ENCODE results near the gene IL2RA.

DNA sequence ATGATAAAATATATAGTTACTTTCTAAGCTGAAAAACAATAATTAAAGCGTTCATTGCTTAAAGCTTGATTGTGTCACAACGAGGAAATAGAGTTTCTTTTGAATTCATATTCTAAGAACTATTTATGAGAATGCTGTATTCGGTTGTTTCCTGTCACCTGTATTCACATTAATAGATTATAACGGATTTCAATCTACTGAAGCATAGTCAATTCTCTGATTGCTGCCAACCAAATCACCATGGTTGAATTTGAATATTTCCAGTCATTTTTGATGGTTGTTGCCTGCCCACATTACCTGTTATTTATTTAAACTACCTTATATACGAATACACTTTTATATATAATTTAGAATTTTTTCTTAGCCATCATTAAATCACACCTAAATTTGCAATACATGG lies 22.0 kb downstream of the IL2RA start:
- no peak for TF ChIP-seq POLR2A (IDR thresholded peaks at IDR 0.05)
- no peak for TF ChIP-seq CTCF (IDR thresholded peaks at IDR 0.05)

All from breast epithelium (tissue), 3 donors.